SK-N-SH (cell line): ENCODE measurements around the gene PPCS. TPM values are rescaled to one million over a fixed set of nuclear protein-coding genes. Genes with fewer than 3 reads are reported as not detected.

Source experiments
- CTCF ChIA-PET: fragments of 300-600, 350-600 bp; formaldehyde crosslinking; extraction: SDS; loops from one replicate; lab custom pipeline; 2021; lab: Yijun Ruan, JAX
- POLR2A ChIA-PET: fragments of 350-600 bp; sonication (Branson Sonifier 250); formaldehyde crosslinking; extraction: SDS; loops from one replicate; lab custom pipeline; 2020; ENCODE audit warnings: antibody characterized with exemption, inconsistent platforms; lab: Yijun Ruan, JAX
- DNase-seq: peaks from one replicate; pipeline ENCODE4 v3.0.0; 2012
- H2AFZ ChIP-seq: fragments of 200-600 bp; sonication (generic); 2 replicates; pipeline ENCODE4 v1.8.1; 2016; ENCODE audit warnings: antibody characterized with exemption, mild to moderate bottlenecking, low read depth
- H3F3A ChIP-seq: fragments of 200-600 bp; sonication (generic); replicated peaks from 2 replicates; pipeline ENCODE3; 2016; ENCODE audit warnings: antibody characterized with exemption, mild to moderate bottlenecking; ENCODE audit not compliant: insufficient read depth
- H3K27ac ChIP-seq, 2 experiments: fragments of 200-500 bp in 1 of 2; fragments of 200-600 bp in 1 of 2; sonication (Bioruptor generic) in 1 of 2; sonication (generic), shearing (Covaris generic) in 1 of 2; 2 replicates each; pipeline versions ENCODE4 v1.5.1 to v1.6.1; 2014 to 2016; ENCODE audit warnings: low read depth in 2 of 2, inconsistent platforms in 1 of 2, low read length in 1 of 2, mild to moderate bottlenecking in 1 of 2, mixed read lengths in 1 of 2
- H3K27me3 ChIP-seq: fragments of 200-600 bp; sonication (generic), shearing (Covaris generic); 2 replicates; pipeline ENCODE4 v1.6.1; 2016; ENCODE audit warnings: mixed run types; ENCODE audit not compliant: insufficient read depth
- H3K36me3 ChIP-seq, 2 experiments: fragments of 200-500 bp in 1 of 2; fragments of 200-600 bp in 1 of 2; sonication (Bioruptor generic) in 1 of 2; sonication (generic) in 1 of 2; replicated peaks in 1 of 2; 2 replicates each; pipeline versions ENCODE3 to v1.5.1; 2014 to 2016; ENCODE audit warnings: low read length in 1 of 2, mild to moderate bottlenecking in 1 of 2; ENCODE audit not compliant: insufficient read depth in 2 of 2, control insufficient read depth in 1 of 2
- H3K4me1 ChIP-seq, 2 experiments: fragments of 200-500 bp in 1 of 2; fragments of 200-600 bp in 1 of 2; sonication (Bioruptor generic) in 1 of 2; sonication (generic), shearing (Covaris generic) in 1 of 2; 2 replicates each; pipeline versions ENCODE4 v1.5.1 to v1.6.1; 2014 to 2016; ENCODE audit warnings: low read depth in 1 of 2, low read length in 1 of 2, mixed run types in 1 of 2; ENCODE audit not compliant: insufficient read depth in 2 of 2, control insufficient read depth in 1 of 2
- H3K4me2 ChIP-seq: fragments of 200-600 bp; sonication (generic), shearing (Covaris generic); 2 replicates; pipeline ENCODE4 v1.6.1; 2017; ENCODE audit warnings: mixed run types
- H3K4me3 ChIP-seq, 2 experiments: fragments of 200-500 bp in 1 of 2; fragments of 200-600 bp in 1 of 2; sonication (Bioruptor generic) in 1 of 2; sonication (generic), shearing (Covaris generic) in 1 of 2; 2 replicates each; pipeline versions ENCODE4 v1.5.1 to v1.8.1; 2014 to 2016; ENCODE audit warnings: low read depth in 2 of 2, inconsistent platforms in 1 of 2, low read length in 1 of 2, mild to moderate bottlenecking in 1 of 2, mixed read lengths in 1 of 2, moderate library complexity in 1 of 2
- H3K79me2 ChIP-seq: fragments of 200-600 bp; sonication (generic); 2 replicates; pipeline ENCODE4 v1.8.1; 2017; ENCODE audit warnings: mild to moderate bottlenecking; ENCODE audit not compliant: insufficient read depth
- H3K9ac ChIP-seq: fragments of 200-600 bp; sonication (generic); 2 replicates; pipeline ENCODE4 v1.6.1; 2017; ENCODE audit warnings: mixed run types
- H3K9me2 ChIP-seq: fragments of 200-600 bp; sonication (generic); 2 replicates; pipeline ENCODE4 v1.6.1; 2017; ENCODE audit warnings: mixed run types
- H3K9me3 ChIP-seq: fragments of 200-600 bp; sonication (generic); 2 replicates; pipeline ENCODE4 v1.6.1; 2017; ENCODE audit warnings: mixed run types, mild to moderate bottlenecking, moderate library complexity
- H4K20me1 ChIP-seq: fragments of 200-600 bp; sonication (generic); 2 replicates; pipeline ENCODE4 v1.6.1; 2017; ENCODE audit warnings: mild to moderate bottlenecking, mixed run types; ENCODE audit not compliant: insufficient read depth
- CTCF ChIP-seq: fragments of 200-600 bp; sonication (generic); IDR thresholded peaks from 2 replicates; pipeline ENCODE4 v1.6.1; 2017; ENCODE audit warnings: antibody characterized with exemption, mild to moderate bottlenecking, moderate library complexity
- EP300 ChIP-seq, 2 experiments: IDR thresholded peaks; 2 replicates each; pipeline versions ENCODE4 v1.4.0 to v1.6.1; 2012; ENCODE audit warnings: borderline replicate concordance in 1 of 2, low read depth in 1 of 2, low read length in 1 of 2
- FOSL2 ChIP-seq: IDR thresholded peaks from 2 replicates; pipeline ENCODE4 v1.4.0; 2012; ENCODE audit warnings: low read depth, mild to moderate bottlenecking, moderate library complexity, borderline replicate concordance
- GABPA ChIP-seq: IDR thresholded peaks from 2 replicates; pipeline ENCODE4 v1.4.0; 2012; ENCODE audit warnings: low read depth, mild to moderate bottlenecking
- GATA2 ChIP-seq: sonication (generic); formaldehyde crosslinking; IDR thresholded peaks from 2 replicates; pipeline ENCODE4 v1.5.0; 2020; ENCODE audit warnings: mild to moderate bottlenecking, missing genetic modification reagents
- IRF3 ChIP-seq: fragments of 150-350 bp; IDR thresholded peaks from 2 replicates; pipeline ENCODE4 v1.6.1; 2016; ENCODE audit warnings: mild to moderate bottlenecking, low read depth, low read length
- MEF2A ChIP-seq: IDR thresholded peaks from 2 replicates; pipeline ENCODE4 v1.4.0; 2012; ENCODE audit warnings: low read depth, borderline replicate concordance
- NFIC ChIP-seq: IDR thresholded peaks from 2 replicates; pipeline ENCODE4 v1.4.0; 2012; ENCODE audit warnings: borderline replicate concordance
- PBX3 ChIP-seq: IDR thresholded peaks from 2 replicates; pipeline ENCODE4; 2012
- POLR2AphosphoS5 ChIP-seq: IDR thresholded peaks from 2 replicates; pipeline ENCODE4 v1.6.1; 2012; ENCODE audit warnings: low read depth, low read length
- REST ChIP-seq: IDR thresholded peaks from 2 replicates; pipeline ENCODE4 v1.6.1; 2012; ENCODE audit warnings: mild to moderate bottlenecking, low read depth, low read length, moderate library complexity
- RFX5 ChIP-seq: IDR thresholded peaks from 2 replicates; pipeline ENCODE4 v1.6.1; 2012; ENCODE audit warnings: mild to moderate bottlenecking, improper control_type of control experiment, low read length
- RXRA ChIP-seq: IDR thresholded peaks from 2 replicates; pipeline ENCODE4 v1.4.0; 2012; ENCODE audit warnings: low read depth, mild to moderate bottlenecking, borderline replicate concordance
- TAF1 ChIP-seq: IDR thresholded peaks from 2 replicates; pipeline ENCODE4 v1.6.1; 2012; ENCODE audit warnings: low read depth, mild to moderate bottlenecking, low read length, moderate library complexity, borderline replicate concordance
- TCF12 ChIP-seq: IDR thresholded peaks from 2 replicates; pipeline ENCODE4 v1.4.0; 2012
- USF2 ChIP-seq: fragments of 150-350 bp; IDR thresholded peaks from 2 replicates; pipeline ENCODE4 v1.6.1; 2017; ENCODE audit warnings: antibody characterized with exemption, low read length, low read depth, borderline replicate concordance
- ZBTB33 ChIP-seq: IDR thresholded peaks from 2 replicates; pipeline ENCODE4 v1.4.0; 2012; ENCODE audit warnings: low read depth, borderline replicate concordance
- WGBS: methylation state at CpG from one replicate; pipeline ENCODE4 v1.1.6; 2017; ENCODE audit warnings: low lambda C conversion rate; 5-methylcytosine and 5-hydroxymethylcytosine counted together
- polyA plus RNA-seq, 3 experiments: library from polyadenylated mRNA; depleted of rRNA; stranded (reverse); fragments of >200 nt; gene quantifications; 2 replicates each; pipeline ENCODE4 v1.2.3, GENCODE V29; 2012

The PPCS gene
- polyA plus RNA-seq, 1 of the 3 experiments (the other 2 are of a cell fraction) = 40.0 TPM

GRCh38 chr1:42418516-42418915, 37.8 kb upstream of the PPCS start:
- H3K9me2 ChIP-seq = no peaks in the 10 kb centered on the region
- no peaks in the 10 kb centered on the region; the same call in 1 of the 2 replicates for H3K27me3 ChIP-seq
- H2AFZ ChIP-seq = no peak overlapping the region
- ChIA-PET POLR2A (no interaction called here), CTCF (no interaction called here)
- WGBS = 100% methylated on average over 1 of the region's 1 CpG
- H3K4me2 ChIP-seq = no peak overlapping the region
- no peaks in the 10 kb centered on the region for H3K79me2 ChIP-seq
- H3K9ac ChIP-seq = no peak overlapping the region
- H3K9me3 ChIP-seq = no peaks in the 10 kb centered on the region
- H4K20me1 ChIP-seq = no peaks in the 10 kb centered on the region
- peaks cover 6 to 29% of the 10 kb centered on the region in 2 experiments; a peak in 3 of 4 replicates for H3K4me1 ChIP-seq
- no peak overlapping the region for H3K4me3 ChIP-seq
- no peaks in the 10 kb centered on the region for H3K36me3 ChIP-seq
- H3K27ac ChIP-seq = no peak overlapping the region
- DNase-seq = no peak
- no peaks in the 10 kb centered on the region for H3F3A ChIP-seq
- TF ChIP-seq IRF3 (no peak), RXRA (no peak), TAF1 (no peak), GABPA (no peak), FOSL2 (no peak), CTCF (no peak), PBX3 (no peak), MEF2A (no peak), USF2 (no peak), ZBTB33 (no peak), REST (no peak), POLR2AphosphoS5 (no peak), NFIC (no peak), EP300 (IDR thresholded peaks at IDR 0.05; ENCODE audit: borderline replicate concordance in 1 of 2, low read depth in 1 of 2, low read length in 1 of 2) (no peak), RFX5 (no peak), TCF12 (no peak), GATA2 (CRISPR knock-in tag) (no peak)
